Thyroid gland (tissue), 4 donors: ENCODE results near the gene ABHD3.

Source experiments
- CTCF ChIP-seq, 6 experiments: fragments of 200-600 bp in 3 of 6; fragments of 450-650 bp in 3 of 6; sonication (generic) in 3 of 6; IDR thresholded peaks; one replicate each; pipeline ENCODE4 v1.5.1; 2016 to 2019; ENCODE audit warnings: antibody characterized with exemption in 6 of 6, mild to moderate bottlenecking in 2 of 6, inconsistent platforms in 1 of 6, moderate library complexity in 1 of 6
- POLR2A ChIP-seq, 2 donors: fragments of 450-650 bp; IDR thresholded peaks; one replicate each; pipeline ENCODE4 v1.6.1; 2017; ENCODE audit warnings: antibody characterized with exemption in 2 of 2, mild to moderate bottlenecking in 2 of 2, moderate library complexity in 1 of 2

- TF ChIP-seq POLR2A (IDR thresholded peaks at IDR 0.05) (no peak), CTCF (IDR thresholded peaks at IDR 0.05) (no peak)
Observed at GRCh38 chr18:21634588-21635199, 69.9 kb downstream of the ABHD3 start.
